GM12878 (cell line): Measurements from ENCODE around the gene SLX4. TPM values are rescaled to one million over a fixed set of nuclear protein-coding genes. Genes with fewer than 3 reads are reported as not detected.

Experiments used
- ATAC-seq: fragments of 200-7000 bp; cut with Tn5 transposase; 3 replicates; pipeline ENCODE4 v1.9.1; 2020; ENCODE audit warnings: mild to moderate bottlenecking, moderate library complexity
- BruUV-seq: library from RNA; stranded (reverse); fragments of 400-500 nt; replicated peaks from 2 replicates; lab custom pipeline; 2021; lab: Mats Ljungman, UMichigan
- CTCF ChIA-PET: fragments of 300-600 bp; sonication (Branson Sonifier 250); formaldehyde crosslinking; extraction: SDS; loops from one replicate; lab custom pipeline; 2021; ENCODE audit warnings: inconsistent platforms; lab: Yijun Ruan, JAX
- POLR2A ChIA-PET: fragments of 350-600 bp; formaldehyde crosslinking; extraction: SDS; loops from one replicate; lab custom pipeline; 2021; ENCODE audit warnings: inconsistent platforms; lab: Charles Lee
- RAD21 ChIA-PET: fragments of 300-600 bp; sonication (Branson Sonifier 250); formaldehyde crosslinking; loops from one replicate; lab custom pipeline; 2023; ENCODE audit warnings: antibody characterized with exemption; ENCODE audit not compliant: unreplicated experiment; lab: Charles Lee
- SMC1A ChIA-PET: fragments of 300-600 bp; sonication (Branson Sonifier 250); formaldehyde crosslinking; loops from one replicate; lab custom pipeline; 2023; ENCODE audit not compliant: unreplicated experiment, uncharacterized antibody; lab: Charles Lee
- DNase-seq: peaks from one replicate; pipeline ENCODE4 v3.0.0-alpha.2; 2011; ENCODE audit warnings: low read depth, low spot score
- FAIRE-seq: peaks from 3 replicates; lab custom pipeline; 2011; peaks lifted over from hg19 to GRCh38; lab: Jason Lieb, UNC
- H2AFZ ChIP-seq: 2 replicates; pipeline ENCODE4 v1.6.0; 2011; ENCODE audit warnings: low read depth, low read length, control low read depth; ENCODE audit not compliant: control insufficient read depth
- H3K27ac ChIP-seq: 2 replicates; pipeline ENCODE4 v1.5.1; 2011; ENCODE audit warnings: control low read depth; ENCODE audit not compliant: control insufficient read depth, insufficient read depth
- H3K27me3 ChIP-seq, 2 experiments: replicated peaks in 1 of 2; 2 replicates each; pipeline versions ENCODE4 v1.6.0 to v1.6.1; 2011; ENCODE audit warnings: low read length in 1 of 2; ENCODE audit not compliant: control insufficient read depth in 2 of 2, insufficient read depth in 2 of 2
- H3K36me3 ChIP-seq, 2 experiments: 2 replicates each; pipeline ENCODE4 v1.5.1; 2011; ENCODE audit warnings: low read length in 1 of 2; ENCODE audit not compliant: control insufficient read depth in 2 of 2, insufficient read depth in 2 of 2
- H3K4me1 ChIP-seq: 2 replicates; pipeline ENCODE4 v1.6.1; 2011; ENCODE audit warnings: mild to moderate bottlenecking, low read length, moderate library complexity, mixed read lengths; ENCODE audit not compliant: control insufficient read depth, insufficient read depth
- H3K4me2 ChIP-seq: 2 replicates; pipeline ENCODE4 v1.6.0; 2011; ENCODE audit warnings: control low read depth; ENCODE audit not compliant: control insufficient read depth, insufficient read depth
- H3K4me3 ChIP-seq: fragments of 200-600 bp; sonication (generic); 2 replicates; pipeline ENCODE4 v1.5.1; 2016
- H3K79me2 ChIP-seq: 2 replicates; pipeline ENCODE4 v1.6.0; 2011; ENCODE audit warnings: low read length; ENCODE audit not compliant: control insufficient read depth, insufficient read depth
- H3K9ac ChIP-seq: 2 replicates; pipeline ENCODE4 v1.8.0; 2011; ENCODE audit warnings: low read length, control low read depth, mixed read lengths; ENCODE audit not compliant: control insufficient read depth, insufficient read depth
- H3K9me3 ChIP-seq: replicated peaks from 3 replicates; pipeline ENCODE4 v1.5.1; 2011; ENCODE audit warnings: mild to moderate bottlenecking, low read length; ENCODE audit not compliant: control insufficient read depth, insufficient read depth
- H4K20me1 ChIP-seq: 2 replicates; pipeline ENCODE4 v1.6.0; 2011; ENCODE audit not compliant: control insufficient read depth, insufficient read depth
- CBX5 ChIP-seq: sonication (generic); IDR thresholded peaks from 2 replicates; pipeline ENCODE4 v1.6.1; 2016; ENCODE audit warnings: low read depth, moderate library complexity, mild to moderate bottlenecking, inconsistent platforms
- RELA ChIP-seq: fragments of 450-650 bp; IDR thresholded peaks from 2 replicates; pipeline ENCODE4 v1.8.0; 2014; ENCODE audit warnings: borderline replicate concordance; ENCODE audit not compliant: partially characterized antibody
- SMC3 ChIP-seq: IDR thresholded peaks from 2 replicates; pipeline ENCODE4 v1.6.1; 2011; ENCODE audit warnings: low read length, improper control_type of control experiment, borderline replicate concordance
- WGBS: methylation state at CpG from one replicate; pipeline ENCODE4 v1.1.6; 2016; ENCODE audit warnings: low lambda C conversion rate; ENCODE audit not compliant: insufficient replicate concordance, insufficient coverage; ENCODE audit errors: missing lambda C conversion rate; 5-methylcytosine and 5-hydroxymethylcytosine counted together
- in situ Hi-C: fragments of 300-500 bp; cut with MboI; formaldehyde crosslinking; loops from 9 replicates; pipeline ENCODE4 v1.14.3; 2018; ENCODE audit warnings: mixed read lengths
- intact Hi-C: fragments of 100-400 bp; cut with micrococcal nuclease; formaldehyde crosslinking; loops from one replicate; pipeline ENCODE4 v1.14.2; 2022; ENCODE audit not compliant: unreplicated experiment
- polyA plus RNA-seq, 11 experiments: library from polyadenylated mRNA; depleted of rRNA in 4 of 11; unstranded in 6 of 11; stranded (reverse) in 5 of 11; fragments of >200 nt; fragmentation: Nextera tagmentation in 4 of 11; fragmentation: Illumina TruSeq in 1 of 11; extraction: Ambion mirVana in 4 of 11; extraction: Trizol in 1 of 11; gene quantifications; 1 replicate in 1 of 11; 2 replicates in 10 of 11; pipeline versions ENCODE4 v1.2.1 to v1.2.3, GENCODE V29; 2011 to 2016; ENCODE audit warnings: inconsistent platforms in 2 of 11, missing spikeins in 2 of 11, low read depth in 1 of 11
- total RNA-seq, 4 experiments: library from RNA; depleted of rRNA in 3 of 4; stranded (reverse); fragments of >200 nt in 3 of 4; fragmentation: Illumina TruSeq in 1 of 4; extraction: Trizol in 1 of 4; gene quantifications; 2 replicates each; pipeline versions ENCODE4 v1.2.1 to v1.2.3, GENCODE V29; 2013 to 2021

Gene SLX4
- total and polyA plus RNA-seq, 10 of the 15 experiments (the other 5 are each of a cell fraction or from before 2014, with no cell fraction given): 0.18 to 12.3 (median 4.8) TPM

GRCh38 chr16:3574195-3574594, 37.2 kb downstream of the SLX4 start (continued):
- TF ChIP-seq RELA: no peak
- TF ChIP-seq, all 136 proteins: peak for 0

GRCh38 chr16:3573146-3573815, 38.1 kb downstream of the SLX4 start:
- FAIRE-seq: no peak
- POLR2A ChIA-PET: interaction anchor here (0.6 kb wide), 1 partner anchor 550 kb away, joined by 4 read pairs; the partner anchor contains the start of gene HCFC1R1
- Histone ChIP-seq H3K9ac (no peak overlapping the region), H3K4me2 (no peak overlapping the region), H3K4me3 (no peak overlapping the region), H3K27ac (no peak overlapping the region), H3K36me3 (0 out of 4 replicates have a peak, but pooled peaks cover 0 to 2% of the 10 kb centered on the region in 2 experiments), H3K27me3 (no peaks in the 10 kb centered on the region), H4K20me1 (no peaks in the 10 kb centered on the region), H2AFZ (no peak overlapping the region), H3K4me1 (peaks cover 23% of the 10 kb centered on the region), H3K79me2 (peaks cover 23% of the 10 kb centered on the region), H3K9me3 (peaks cover 3% of the 10 kb centered on the region; the same call in 2 of the 3 replicates)
- CTCF ChIA-PET: no interaction called here
- no peak for DNase-seq
- SMC1A ChIA-PET: interaction anchor here (0.6 kb wide), 1 partner anchor 67 kb away, joined by 4 read pairs; no protein-coding TSS in a partner anchor
- no TSS peak for BruUV-seq
- intact Hi-C loops (no loop called here), in situ Hi-C loops (no loop called here)
- 96% methylated on average over 8 of the region's 9 CpGs for WGBS
- no peak for ATAC-seq
- RAD21 ChIA-PET: no interaction called here
- TF ChIP-seq CBX5 (no peak), SMC3 (no peak)
